Mucosa of descending colon (tissue), 3 donors: ENCODE results near the gene IYD. TPM values are rescaled to one million over a fixed set of nuclear protein-coding genes. Genes with fewer than 3 reads are reported as not detected.

Experiments used
- ATAC-seq: fragments of 200-7000 bp; cut with Tn5 transposase; one replicate; pipeline ENCODE4 v1.9.1; 2020; ENCODE audit warnings: mild to moderate bottlenecking, moderate library complexity
- DNase-seq, 3 donors: peaks; one replicate each; pipeline ENCODE4 v3.0.0-alpha.2; 2020
- H3K36me3 ChIP-seq: fragments of 200-600 bp; one replicate; pipeline ENCODE4 v1.8.0; 2021; ENCODE audit warnings: low read depth, mild to moderate bottlenecking
- H3K4me1 ChIP-seq: fragments of 200-600 bp; one replicate; pipeline ENCODE4 v1.8.0; 2021; ENCODE audit warnings: low read depth, mild to moderate bottlenecking
- H3K4me3 ChIP-seq: fragments of 200-600 bp; one replicate; pipeline ENCODE4 v1.8.0; 2021; ENCODE audit warnings: mild to moderate bottlenecking
- H3K9me3 ChIP-seq: fragments of 200-600 bp; one replicate; pipeline ENCODE4 v1.8.0; 2021; ENCODE audit warnings: mild to moderate bottlenecking
- intact Hi-C, 2 donors: fragments of 100-400 bp; cut with DNase I in 1 of 2; cut with micrococcal nuclease in 1 of 2; formaldehyde crosslinking; loops; one replicate each; pipeline versions ENCODE4 v1.11.0 to v1.11.1; 2022; cut with DNase I, micrococcal nuclease
- total RNA-seq, 3 donors: library from RNA; stranded (reverse); fragmentation: NEBNext Ultra II Directional in 2 of 3; extraction: Animal tissue kit (Norgen Biotek cat#: 25700) in 2 of 3; gene quantifications; one replicate each; pipeline versions ENCODE4 v1.2.1 to v1.2.4, GENCODE V29; 2021 to 2023
- TF ChIP-seq, protein P1 (sequence below): fragments of 200-600 bp; IDR thresholded peaks from one replicate; pipeline ENCODE4 v1.8.0; 2022; ENCODE audit warnings: antibody characterized with exemption, mild to moderate bottlenecking
- donor health status: DM: no; HTN: no; CAD: no; lungs with moderate emphysema.
- donor health status: DM: no; HTN: no; CAD: no.
- donor health status: DM: no; HTN: yes; CAD: no.

IYD gene
- total RNA-seq, 3 donors from 2014 or later = 7.5 to 25.3 (median 15.3) TPM

DNA sequence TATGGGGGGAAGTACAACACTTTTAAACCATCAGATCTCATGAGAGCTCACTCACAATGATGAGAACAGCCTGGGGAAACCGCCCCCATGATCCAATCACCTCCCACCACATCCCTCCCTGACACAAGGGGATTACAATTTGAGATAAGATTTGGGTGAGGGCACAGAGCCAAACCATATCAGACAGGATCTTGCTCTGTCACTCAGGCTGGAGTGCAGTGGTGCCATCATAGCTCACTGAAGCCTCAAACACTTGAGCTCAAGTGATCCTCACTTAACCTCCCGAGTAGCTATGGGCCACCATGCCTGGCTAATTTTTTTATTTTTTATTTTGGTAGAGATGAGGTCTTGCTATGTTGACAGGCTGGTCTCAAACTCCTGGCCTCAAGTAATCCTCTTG lies 5.1 kb upstream of the IYD start:
- Histone ChIP-seq H3K4me3 (no peak overlapping the region), H3K4me1 (peaks cover 5% of the 10 kb centered on the region), H3K9me3 (no peaks in the 10 kb centered on the region), H3K36me3 (no peaks in the 10 kb centered on the region)
- TF ChIP-seq, protein P1, sequence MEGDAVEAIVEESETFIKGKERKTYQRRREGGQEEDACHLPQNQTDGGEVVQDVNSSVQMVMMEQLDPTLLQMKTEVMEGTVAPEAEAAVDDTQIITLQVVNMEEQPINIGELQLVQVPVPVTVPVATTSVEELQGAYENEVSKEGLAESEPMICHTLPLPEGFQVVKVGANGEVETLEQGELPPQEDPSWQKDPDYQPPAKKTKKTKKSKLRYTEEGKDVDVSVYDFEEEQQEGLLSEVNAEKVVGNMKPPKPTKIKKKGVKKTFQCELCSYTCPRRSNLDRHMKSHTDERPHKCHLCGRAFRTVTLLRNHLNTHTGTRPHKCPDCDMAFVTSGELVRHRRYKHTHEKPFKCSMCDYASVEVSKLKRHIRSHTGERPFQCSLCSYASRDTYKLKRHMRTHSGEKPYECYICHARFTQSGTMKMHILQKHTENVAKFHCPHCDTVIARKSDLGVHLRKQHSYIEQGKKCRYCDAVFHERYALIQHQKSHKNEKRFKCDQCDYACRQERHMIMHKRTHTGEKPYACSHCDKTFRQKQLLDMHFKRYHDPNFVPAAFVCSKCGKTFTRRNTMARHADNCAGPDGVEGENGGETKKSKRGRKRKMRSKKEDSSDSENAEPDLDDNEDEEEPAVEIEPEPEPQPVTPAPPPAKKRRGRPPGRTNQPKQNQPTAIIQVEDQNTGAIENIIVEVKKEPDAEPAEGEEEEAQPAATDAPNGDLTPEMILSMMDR = no peak
- DNase-seq (no peak), ATAC-seq (no peak)
- intact Hi-C loops = no loop called here

- ATAC-seq = no peak
- Histone ChIP-seq H3K36me3 (no peaks in the 10 kb centered on the region), H3K4me1 (peaks cover 5% of the 10 kb centered on the region), H3K4me3 (no peak overlapping the region), H3K9me3 (no peaks in the 10 kb centered on the region)
- intact Hi-C loops = no loop called here
- DNase-seq = no peak
- TF ChIP-seq, protein P1 = no peak
Measured at GRCh38 chr6:150366118-150366778, 2.6 kb upstream of the IYD start.

DNA sequence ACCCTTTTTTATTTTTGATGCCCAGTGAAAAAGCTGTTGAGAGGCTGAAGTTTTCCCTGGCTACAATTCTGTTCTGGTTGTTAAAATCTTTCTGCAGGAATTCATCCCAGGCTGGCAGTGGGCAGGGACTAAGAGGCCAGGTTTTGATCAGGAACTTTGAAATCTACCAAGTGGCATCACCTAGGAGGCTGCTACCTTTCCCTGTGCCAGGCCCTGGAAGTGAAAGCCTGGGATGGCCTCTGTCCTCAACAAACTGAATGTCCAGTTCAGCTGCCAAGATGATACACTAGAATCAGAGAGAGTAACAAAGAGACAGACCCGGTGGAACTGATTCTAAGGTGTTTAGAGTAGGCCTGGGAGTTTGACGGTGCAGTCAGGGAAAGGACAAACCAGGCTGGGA lies 596 bp downstream of the IYD start:
- H3K4me1 ChIP-seq = peaks cover 5% of the 10 kb centered on the region
- H3K36me3 ChIP-seq = no peaks in the 10 kb centered on the region
- TF ChIP-seq, protein P1 = no peak
- intact Hi-C loops = no loop called here
- ATAC-seq (no peak), DNase-seq (no peak)
- no peaks in the 10 kb centered on the region for H3K9me3 ChIP-seq
- no peak overlapping the region for H3K4me3 ChIP-seq

- peaks cover 5% of the 10 kb centered on the region for H3K4me1 ChIP-seq
- intact Hi-C loops = no loop called here
- no peaks in the 10 kb centered on the region for H3K36me3 ChIP-seq
- no peak for ATAC-seq
- TF ChIP-seq, protein P1 = no peak
- no peaks in the 10 kb centered on the region for H3K9me3 ChIP-seq
- DNase-seq = no peak
- no peak overlapping the region for H3K4me3 ChIP-seq
Measured at GRCh38 chr6:150370112-150370511, 1.3 kb downstream of the IYD start.

GRCh38 chr6:150371356-150371755 lies 2.5 kb downstream of the IYD start:
- H3K36me3 ChIP-seq = no peaks in the 10 kb centered on the region
- DNase-seq (no peak), ATAC-seq (no peak)
- no peaks in the 10 kb centered on the region for H3K9me3 ChIP-seq
- TF ChIP-seq, protein P1 = no peak
- intact Hi-C loops = no loop called here
- peaks cover 5% of the 10 kb centered on the region for H3K4me1 ChIP-seq
- no peak overlapping the region for H3K4me3 ChIP-seq

DNA sequence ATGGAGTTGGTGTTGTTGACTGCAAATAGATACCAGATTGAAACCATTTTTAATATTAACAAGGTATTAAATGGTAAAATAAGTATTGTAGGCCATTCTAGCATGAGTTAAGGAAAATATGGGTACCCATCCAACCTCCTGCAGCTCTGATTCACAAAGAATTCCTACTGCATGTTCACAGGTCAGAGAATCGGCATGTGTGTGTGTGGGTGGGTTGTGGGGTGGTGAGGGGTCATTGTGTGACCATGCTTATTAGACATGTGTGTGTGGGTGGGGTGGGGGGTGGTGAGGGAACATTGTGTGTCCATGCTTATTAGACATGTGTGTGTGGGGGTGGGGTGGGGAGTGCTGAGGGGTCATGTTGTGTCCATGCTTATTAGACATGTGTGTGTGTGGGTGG lies 3.2 kb downstream of the IYD start:
- intact Hi-C loops = no loop called here
- Histone ChIP-seq H3K4me1 (peaks cover 5% of the 10 kb centered on the region), H3K9me3 (no peaks in the 10 kb centered on the region), H3K4me3 (no peak overlapping the region), H3K36me3 (no peaks in the 10 kb centered on the region)
- ATAC-seq (no peak), DNase-seq (no peak)
- TF ChIP-seq, protein P1 = no peak
